Mammary microvascular endothelial cell (primary cell): ENCODE measurements around the gene HSPH1. TPM values are rescaled to one million over a fixed set of nuclear protein-coding genes. Genes with fewer than 3 reads are reported as not detected.

Experiments used
- total RNA-seq: library from RNA; depleted of rRNA; stranded (reverse); fragments of >200 nt; gene quantifications from 2 replicates; pipeline ENCODE4 v1.2.3, GENCODE V29; 2015

The HSPH1 gene
- total RNA-seq, result 62.2 and 70.5 TPM in 2 replicates

DNA sequence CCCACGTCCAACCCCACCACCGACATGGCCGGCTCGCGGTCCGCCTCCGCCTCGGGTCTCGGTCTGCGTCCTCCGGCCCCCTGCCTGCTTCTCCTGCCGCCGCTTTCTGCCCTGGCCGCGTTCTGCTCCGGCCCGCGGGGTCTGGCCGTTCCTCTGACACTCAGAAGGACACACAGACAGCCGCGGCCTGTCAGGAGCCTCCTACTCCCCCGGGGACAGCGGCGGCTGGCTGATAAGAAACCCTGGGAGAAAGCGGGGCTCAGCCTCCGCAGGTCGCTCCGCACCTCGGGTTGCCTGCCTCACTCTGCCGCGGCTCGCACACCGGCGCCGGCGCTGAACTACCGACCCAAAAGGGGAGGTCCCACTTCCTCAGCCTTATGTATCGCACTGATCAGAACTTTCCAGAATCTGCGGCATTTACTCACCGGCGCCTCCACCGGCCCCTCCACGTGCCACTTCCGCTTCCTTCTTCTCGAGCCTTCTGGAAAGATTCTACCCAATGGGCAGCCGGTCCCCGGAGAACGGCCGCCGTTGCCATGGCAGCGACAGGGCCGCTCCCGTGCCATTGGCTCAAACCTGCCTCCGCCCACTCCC, at the start of gene HSPH1:
Gene HSPH1, minus strand, starts transcription at position 348 of the 594 bp plus-strand sequence. Its CDS starts 322 bp downstream, at position 26.

DNA sequence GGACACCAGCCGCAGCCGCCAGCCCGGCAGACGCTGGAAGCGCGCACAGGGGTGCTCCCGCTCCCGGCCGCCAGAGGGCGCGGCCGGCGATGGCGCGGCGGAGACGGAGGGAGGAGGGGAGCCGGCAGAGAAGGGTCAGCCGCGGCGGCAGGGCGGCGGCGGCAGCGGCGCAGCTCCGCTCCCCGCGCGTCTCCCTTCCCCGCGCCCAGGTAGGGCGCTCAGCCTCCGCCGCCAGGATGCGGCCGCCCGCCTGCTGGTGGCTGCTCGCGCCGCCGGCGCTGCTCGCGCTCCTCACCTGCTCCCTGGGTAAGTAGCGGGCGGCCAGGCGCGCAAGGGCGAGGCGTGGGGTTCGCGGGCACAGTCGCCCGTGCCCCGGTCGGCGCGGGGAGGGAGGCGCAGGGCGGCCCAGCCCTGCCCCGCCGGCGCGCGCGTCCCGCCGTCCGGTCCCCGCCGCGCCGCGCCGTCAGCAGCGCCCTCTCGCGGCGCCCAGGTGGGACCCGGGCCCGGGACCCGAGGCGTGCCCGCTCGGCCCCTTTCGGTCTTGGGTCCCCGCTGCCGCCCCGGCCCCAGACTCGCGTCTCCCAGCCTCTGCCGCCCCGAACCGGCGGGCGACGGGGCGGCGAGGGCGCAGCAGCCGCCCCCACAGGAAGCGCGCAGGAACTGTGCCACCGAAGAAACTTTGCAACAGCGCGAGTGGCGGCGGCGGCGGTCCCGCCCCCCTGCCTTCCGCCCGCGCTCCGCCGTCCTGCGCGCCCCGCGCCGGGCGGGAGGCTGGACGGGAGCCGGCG, 38.3 kb upstream of the HSPH1 start, which contains the start of gene B3GLCT:
Gene B3GLCT, plus strand, starts transcription at position 127 of the 788 bp plus-strand sequence. Its CDS starts 110 bp downstream, at position 237.

Other genes starting within 250 kb of the HSPH1 start
- gene TEX26, start 229.2 kb downstream of the HSPH1 start, total RNA-seq, result not detected in 2 replicates
- gene B3GLCT, start 38.1 kb upstream of the HSPH1 start, total RNA-seq, result 13.0 and 13.4 TPM in 2 replicates